SU-DHL-6 (cell line): Measurements from ENCODE around the gene MICOS13.

Experiments used
- CTCF ChIP-seq: fragments of 200-600 bp; sonication (generic); IDR thresholded peaks from one replicate; pipeline ENCODE4 v1.5.1; 2017; ENCODE audit warnings: antibody characterized with exemption, mild to moderate bottlenecking, low read length, moderate library complexity; ENCODE audit not compliant: insufficient read depth, poor library complexity, severe bottlenecking
- EZH2phosphoT487 ChIP-seq: fragments of 200-600 bp; sonication (generic), shearing (Covaris generic); conservative IDR thresholded peaks from 2 replicates; pipeline ENCODE4 v1.6.1; 2018; ENCODE audit warnings: mild to moderate bottlenecking, antibody characterized with exemption, low read length, moderate library complexity, mixed read lengths

DNA sequence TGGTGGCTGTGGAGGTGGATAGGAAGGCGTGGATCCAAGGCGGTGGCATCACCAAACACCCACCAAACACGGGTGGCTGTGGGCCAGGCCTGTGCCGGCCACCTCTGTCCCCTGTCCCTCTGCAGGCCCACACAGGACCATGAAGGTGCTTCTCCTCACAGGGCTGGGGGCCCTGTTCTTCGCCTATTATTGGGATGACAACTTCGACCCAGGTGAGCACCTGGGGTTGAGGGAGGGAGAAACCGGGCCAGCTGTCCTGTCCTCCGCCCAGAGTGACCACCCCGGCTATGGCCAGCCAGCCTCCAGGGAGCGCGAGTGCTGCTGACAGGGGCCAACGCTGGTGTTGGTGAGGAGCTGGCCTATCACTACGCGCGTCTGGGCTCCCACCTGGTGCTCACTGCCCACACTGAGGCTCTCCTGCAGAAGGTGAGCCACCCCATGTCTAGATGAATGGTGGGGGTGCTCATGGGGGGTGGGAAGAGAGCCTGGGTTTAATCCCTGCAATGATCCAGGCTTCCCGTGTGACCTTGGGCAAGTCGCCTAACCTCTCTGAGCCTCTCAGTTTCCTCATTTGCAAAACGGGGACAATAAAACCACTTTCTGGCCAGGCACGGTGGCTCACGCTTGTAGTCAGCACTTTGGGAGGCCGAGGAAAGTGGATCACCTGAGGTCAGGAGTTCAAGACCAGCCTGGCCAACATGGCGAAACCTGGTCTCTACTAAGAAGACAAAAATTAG is 4.5 kb upstream of the MICOS13 start:
- TF ChIP-seq CTCF (no peak), EZH2phosphoT487 (no peak)
